Measurements from ENCODE around the gene DHX16. TPM values are rescaled to one million over a fixed set of nuclear protein-coding genes. Genes with fewer than 3 reads are reported as not detected.
A peak's percentile ranks its signal among the peaks of the same experiment; 100 is the strongest.
"Not testable (repeated sequence)": the region's sequence is repeated elsewhere in the genome, so short reads cannot be mapped to it uniquely, and the experiment has no call there.

DHX16 gene
- total RNA-seq, 2 experiments from 2014 or later = 27.1 to 37.5 TPM

- H3K36me3 ChIP-seq (ENCODE audit: insufficient read depth, low read length) = peaks cover 68% of the 10 kb centered on the region
These were observed 7.6 kb downstream of the DHX16 start for GRCh38 chr6:30664994-30665767.

DNA sequence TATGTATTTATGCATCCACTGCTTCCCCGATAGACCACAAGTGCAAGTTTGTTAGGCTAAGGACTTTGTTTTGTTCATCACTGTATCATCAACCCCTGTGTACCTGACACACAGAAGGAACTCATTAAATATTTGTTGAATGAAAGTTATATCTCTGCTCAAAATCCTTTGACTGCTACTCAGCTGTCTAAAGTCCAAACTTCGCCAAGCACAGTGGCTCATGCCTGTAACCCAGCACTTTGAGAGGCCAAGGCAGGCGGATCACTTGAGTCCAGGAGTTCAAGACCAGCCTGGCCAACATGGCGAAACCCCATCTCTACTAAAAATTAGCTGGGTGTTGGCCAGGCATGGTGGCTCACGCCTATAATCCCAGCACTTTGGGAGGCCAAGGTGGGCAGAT is 14.9 kb downstream of the DHX16 start:
- H2AFZ ChIP-seq (ENCODE audit: low read length); CTCF ChIA-PET (ENCODE audit: unreplicated experiment); H3K4me2 ChIP-seq (ENCODE audit: low read length); H3K4me1 ChIP-seq (ENCODE audit: insufficient read depth, low read length, poor library complexity, severe bottlenecking); DNase-seq (ENCODE audit: low spot score); H3K9me3 ChIP-seq (ENCODE audit: low read length); BruUV-seq (replicated peaks); H3K79me2 ChIP-seq (ENCODE audit: insufficient read depth, low read depth, low read length); intact Hi-C loops (cut with micrococcal nuclease; ENCODE audit: unreplicated experiment); H3K27ac ChIP-seq (ENCODE audit: low read depth, low read length, poor library complexity, severe bottlenecking); H3K9me2 ChIP-seq (ENCODE audit: insufficient read depth, low read length); H3K4me3 ChIP-seq (ENCODE audit: low read depth, low read length, poor library complexity, severe bottlenecking); H4K20me1 ChIP-seq (ENCODE audit: insufficient read depth, low read length): not testable (repeated sequence)
- POLR2A ChIA-PET = interaction anchor here (0.7 kb wide), 1 partner anchor 14 kb away, joined by 6 read pairs; no protein-coding TSS in a partner anchor
- peaks cover 88% of the 10 kb centered on the region for H3K36me3 ChIP-seq (ENCODE audit: insufficient read depth, low read length)

More at GRCh38 chr6:30664994-30665767, 7.6 kb downstream of the DHX16 start:
- Histone ChIP-seq H3K4me3 (ENCODE audit: low read depth, low read length, poor library complexity, severe bottlenecking) (no peak overlapping the region), H2AFZ (ENCODE audit: low read length) (no peak overlapping the region), H3K79me2 (ENCODE audit: insufficient read depth, low read depth, low read length) (no peaks in the 10 kb centered on the region), H3K9me3 (ENCODE audit: low read length) (no peaks in the 10 kb centered on the region), H3K4me1 (ENCODE audit: insufficient read depth, low read length, poor library complexity, severe bottlenecking) (no peaks in the 10 kb centered on the region), H4K20me1 (ENCODE audit: insufficient read depth, low read length) (no peaks in the 10 kb centered on the region), H3K27ac (ENCODE audit: low read depth, low read length, poor library complexity, severe bottlenecking) (no peak overlapping the region), H3K9me2 (ENCODE audit: insufficient read depth, low read length) (no peaks in the 10 kb centered on the region), H3K4me2 (ENCODE audit: low read length) (no peak overlapping the region)
- BruUV-seq (replicated peaks) = TSS peak; percentile 61
- POLR2A ChIA-PET = no interaction called here
- CTCF ChIA-PET (ENCODE audit: unreplicated experiment) = interaction anchor here (0.5 kb wide), 1 partner anchor 690 kb away, joined by 5 read pairs; no protein-coding TSS in a partner anchor
- no peak for TF ChIP-seq CTCF (conservative IDR thresholded peaks at IDR 0.05; ENCODE audit: low read length)
- no peak for TF ChIP-seq EZH2phosphoT487 (IDR thresholded peaks at IDR 0.05; ENCODE audit: borderline replicate concordance, low read depth, low read length)
- intact Hi-C loops (cut with micrococcal nuclease; ENCODE audit: unreplicated experiment) = no loop called here
- no peak for DNase-seq (ENCODE audit: low spot score)

DNA sequence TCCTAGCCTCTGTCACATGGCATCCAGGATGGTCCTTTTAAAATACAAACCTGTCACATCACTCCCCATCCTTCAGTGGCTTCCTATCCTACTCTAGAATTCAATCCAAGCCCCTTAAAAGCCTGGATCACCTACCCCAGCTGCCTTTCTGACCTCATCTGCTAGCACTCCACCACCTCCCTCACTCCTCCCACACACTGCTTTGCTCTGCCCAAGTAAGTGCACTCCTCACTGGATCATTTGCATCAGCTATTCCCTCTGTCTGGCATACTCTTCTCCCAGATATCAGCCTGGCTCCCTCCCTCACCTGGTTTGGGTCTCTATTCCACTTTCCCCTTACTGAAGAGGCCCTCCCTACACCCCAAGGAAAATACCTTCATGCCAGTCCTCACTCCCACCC is 15.4 kb downstream of the DHX16 start:
- H3K36me3 ChIP-seq (ENCODE audit: insufficient read depth, low read length) = peaks cover 88% of the 10 kb centered on the region

More for the DNA sequence above, 15.4 kb downstream of the DHX16 start:
- H4K20me1 ChIP-seq (ENCODE audit: insufficient read depth, low read length) = no peaks in the 10 kb centered on the region
- intact Hi-C loops (cut with micrococcal nuclease; ENCODE audit: unreplicated experiment) = no loop called here
- no peaks in the 10 kb centered on the region for H3K9me3 ChIP-seq (ENCODE audit: low read length)
- H3K4me3 ChIP-seq (ENCODE audit: low read depth, low read length, poor library complexity, severe bottlenecking) = no peak overlapping the region
- H3K27ac ChIP-seq (ENCODE audit: low read depth, low read length, poor library complexity, severe bottlenecking) = no peak overlapping the region
- no TSS peak for BruUV-seq (replicated peaks)
- no peak overlapping the region for H3K4me2 ChIP-seq (ENCODE audit: low read length)
- H3K79me2 ChIP-seq (ENCODE audit: insufficient read depth, low read depth, low read length) = no peaks in the 10 kb centered on the region
- H3K4me1 ChIP-seq (ENCODE audit: insufficient read depth, low read length, poor library complexity, severe bottlenecking) = no peaks in the 10 kb centered on the region
- H2AFZ ChIP-seq (ENCODE audit: low read length) = no peak overlapping the region
- ChIA-PET POLR2A (no interaction called here), CTCF (ENCODE audit: unreplicated experiment) (no interaction called here)
- H3K9me2 ChIP-seq (ENCODE audit: insufficient read depth, low read length) = no peaks in the 10 kb centered on the region
- DNase-seq (ENCODE audit: low spot score) = no peak
- TF ChIP-seq EZH2phosphoT487 (IDR thresholded peaks at IDR 0.05; ENCODE audit: borderline replicate concordance, low read depth, low read length) (no peak), CTCF (conservative IDR thresholded peaks at IDR 0.05; ENCODE audit: low read length) (no peak)

All from OCI-LY7 (cell line).